Erythroblast (primary cell): Measurements from ENCODE around the gene NACA2.

Experiments used
- GATA1 ChIP-seq: IDR thresholded peaks from 2 replicates; pipeline ENCODE4 v1.6.1; 2011; ENCODE audit warnings: low read depth, mild to moderate bottlenecking, control low read depth, low read length, moderate library complexity
- POLR2A ChIP-seq: IDR thresholded peaks from 2 replicates; pipeline ENCODE4 v1.6.1; 2011; ENCODE audit warnings: mild to moderate bottlenecking, low read length

- TF ChIP-seq POLR2A (no peak), GATA1 (no peak)
These were observed 34.5 kb upstream of the NACA2 start for GRCh38 chr17:61625564-61625963.
